ENCODE data around the gene MAP1LC3A. TPM values are rescaled to one million over a fixed set of nuclear protein-coding genes. Genes with fewer than 3 reads are reported as not detected.
A peak's percentile ranks its signal among the peaks of the same experiment; 100 is the strongest.

MAP1LC3A gene
- total RNA-seq, 1 experiment from 2014 or later, result 16.9 TPM

GRCh38 chr20:34514897-34515483 lies 43.5 kb upstream of the MAP1LC3A start:
- Histone ChIP-seq H3K4me3 (ENCODE audit: low read depth, low read length, poor library complexity, severe bottlenecking) (peak overlapping the region; percentile 91), H3K36me3 (ENCODE audit: insufficient read depth, low read length, poor library complexity, severe bottlenecking) (peaks cover 13% of the 10 kb centered on the region), H3K27me3 (replicated peaks; ENCODE audit: insufficient read depth, low read depth, low read length, poor library complexity) (no peaks in the 10 kb centered on the region), H3K4me1 (ENCODE audit: insufficient read depth, low read length, poor library complexity, severe bottlenecking) (peaks cover 3% of the 10 kb centered on the region), H3K9me3 (ENCODE audit: low read depth, low read length, poor library complexity, severe bottlenecking) (no peaks in the 10 kb centered on the region), H3K27ac (ENCODE audit: low read depth, low read length, poor library complexity, severe bottlenecking) (peak overlapping the region; percentile 87)
- BruUV-seq (replicated peaks), result no TSS peak
- DNase-seq (ENCODE audit: low spot score), result no peak
- ChIA-PET POLR2A (ENCODE audit: low non-redundant PET) (interaction anchor here (0.5 to 0.6 kb wide), 2 partner anchors 88 to 227 kb away, joined by 3 to 7 read pairs; no protein-coding TSS in a partner anchor), CTCF (interaction anchor here (3.0 kb wide), 1 partner anchor 202 kb away, joined by 26 read pairs; no protein-coding TSS in a partner anchor)
- intact Hi-C loops (cut with micrococcal nuclease; ENCODE audit: unreplicated experiment), result loop anchor here (5.0 to 10.0 kb wide), 2 partner anchors 213 to 320 kb away; partner anchors contain the start of gene AHCY
- no peak for TF ChIP-seq CTCF (conservative IDR thresholded peaks at IDR 0.05; ENCODE audit: low read depth, low read length)

GRCh38 chr20:34515484-34516246 lies 42.9 kb upstream of the MAP1LC3A start:
- peak overlapping the region; percentile 87 for H3K27ac ChIP-seq (ENCODE audit: low read depth, low read length, poor library complexity, severe bottlenecking)
- intact Hi-C loops (cut with micrococcal nuclease; ENCODE audit: unreplicated experiment), result loop anchor here (5.0 to 10.0 kb wide), 2 partner anchors 213 to 321 kb away; partner anchors contain the start of gene AHCY
- TSS peak; percentile 76 for BruUV-seq (replicated peaks)

More at GRCh38 chr20:34515484-34516246, 42.9 kb upstream of the MAP1LC3A start:
- H3K4me1 ChIP-seq (ENCODE audit: insufficient read depth, low read length, poor library complexity, severe bottlenecking), result peaks cover 3% of the 10 kb centered on the region
- DNase-seq (ENCODE audit: low spot score), result peak; percentile 46
- no peaks in the 10 kb centered on the region for H3K27me3 ChIP-seq (replicated peaks; ENCODE audit: insufficient read depth, low read depth, low read length, poor library complexity)
- ChIA-PET POLR2A (ENCODE audit: low non-redundant PET) (interaction anchor here (0.6 to 1.0 kb wide), 2 partner anchors 213 to 227 kb away, joined by 3 to 4 read pairs; no protein-coding TSS in a partner anchor), CTCF (interaction anchor here (1.8 to 3.0 kb wide), 2 partner anchors 203 to 325 kb away, joined by 7 to 26 read pairs; no protein-coding TSS in a partner anchor)
- H3K4me3 ChIP-seq (ENCODE audit: low read depth, low read length, poor library complexity, severe bottlenecking), result peak overlapping the region; percentile 91
- peaks cover 10% of the 10 kb centered on the region for H3K36me3 ChIP-seq (ENCODE audit: insufficient read depth, low read length, poor library complexity, severe bottlenecking)
- TF ChIP-seq CTCF (conservative IDR thresholded peaks at IDR 0.05; ENCODE audit: low read depth, low read length), result no peak
- no peak for TF ChIP-seq EZH2 (IDR thresholded peaks at IDR 0.05; ENCODE audit: borderline replicate concordance, low read depth, low read length, poor library complexity, severe bottlenecking)
- no peaks in the 10 kb centered on the region for H3K9me3 ChIP-seq (ENCODE audit: low read depth, low read length, poor library complexity, severe bottlenecking)
